SK-N-SH (cell line): ENCODE results near the gene FBN1. TPM values are rescaled to one million over a fixed set of nuclear protein-coding genes. Genes with fewer than 3 reads are reported as not detected.

Source experiments
- CTCF ChIA-PET: fragments of 300-600, 350-600 bp; formaldehyde crosslinking; extraction: SDS; loops from one replicate; lab custom pipeline; 2021; lab: Yijun Ruan, JAX
- POLR2A ChIA-PET: fragments of 350-600 bp; sonication (Branson Sonifier 250); formaldehyde crosslinking; extraction: SDS; loops from one replicate; lab custom pipeline; 2020; ENCODE audit warnings: antibody characterized with exemption, inconsistent platforms; lab: Yijun Ruan, JAX
- DNase-seq: peaks from one replicate; pipeline ENCODE4 v3.0.0; 2012
- H2AFZ ChIP-seq: fragments of 200-600 bp; sonication (generic); 2 replicates; pipeline ENCODE4 v1.8.1; 2016; ENCODE audit warnings: antibody characterized with exemption, mild to moderate bottlenecking, low read depth
- H3F3A ChIP-seq: fragments of 200-600 bp; sonication (generic); replicated peaks from 2 replicates; pipeline ENCODE3; 2016; ENCODE audit warnings: antibody characterized with exemption, mild to moderate bottlenecking; ENCODE audit not compliant: insufficient read depth
- H3K27ac ChIP-seq, 2 experiments: fragments of 200-500 bp in 1 of 2; fragments of 200-600 bp in 1 of 2; sonication (Bioruptor generic) in 1 of 2; sonication (generic), shearing (Covaris generic) in 1 of 2; 2 replicates each; pipeline versions ENCODE4 v1.5.1 to v1.6.1; 2014 to 2016; ENCODE audit warnings: low read depth in 2 of 2, inconsistent platforms in 1 of 2, low read length in 1 of 2, mild to moderate bottlenecking in 1 of 2, mixed read lengths in 1 of 2
- H3K27me3 ChIP-seq: fragments of 200-600 bp; sonication (generic), shearing (Covaris generic); 2 replicates; pipeline ENCODE4 v1.6.1; 2016; ENCODE audit warnings: mixed run types; ENCODE audit not compliant: insufficient read depth
- H3K36me3 ChIP-seq, 2 experiments: fragments of 200-500 bp in 1 of 2; fragments of 200-600 bp in 1 of 2; sonication (Bioruptor generic) in 1 of 2; sonication (generic) in 1 of 2; replicated peaks in 1 of 2; 2 replicates each; pipeline versions ENCODE3 to v1.5.1; 2014 to 2016; ENCODE audit warnings: low read length in 1 of 2, mild to moderate bottlenecking in 1 of 2; ENCODE audit not compliant: insufficient read depth in 2 of 2, control insufficient read depth in 1 of 2
- H3K4me1 ChIP-seq, 2 experiments: fragments of 200-500 bp in 1 of 2; fragments of 200-600 bp in 1 of 2; sonication (Bioruptor generic) in 1 of 2; sonication (generic), shearing (Covaris generic) in 1 of 2; 2 replicates each; pipeline versions ENCODE4 v1.5.1 to v1.6.1; 2014 to 2016; ENCODE audit warnings: low read depth in 1 of 2, low read length in 1 of 2, mixed run types in 1 of 2; ENCODE audit not compliant: insufficient read depth in 2 of 2, control insufficient read depth in 1 of 2
- H3K4me2 ChIP-seq: fragments of 200-600 bp; sonication (generic), shearing (Covaris generic); 2 replicates; pipeline ENCODE4 v1.6.1; 2017; ENCODE audit warnings: mixed run types
- H3K4me3 ChIP-seq, 2 experiments: fragments of 200-500 bp in 1 of 2; fragments of 200-600 bp in 1 of 2; sonication (Bioruptor generic) in 1 of 2; sonication (generic), shearing (Covaris generic) in 1 of 2; 2 replicates each; pipeline versions ENCODE4 v1.5.1 to v1.8.1; 2014 to 2016; ENCODE audit warnings: low read depth in 2 of 2, inconsistent platforms in 1 of 2, low read length in 1 of 2, mild to moderate bottlenecking in 1 of 2, mixed read lengths in 1 of 2, moderate library complexity in 1 of 2
- H3K79me2 ChIP-seq: fragments of 200-600 bp; sonication (generic); 2 replicates; pipeline ENCODE4 v1.8.1; 2017; ENCODE audit warnings: mild to moderate bottlenecking; ENCODE audit not compliant: insufficient read depth
- H3K9ac ChIP-seq: fragments of 200-600 bp; sonication (generic); 2 replicates; pipeline ENCODE4 v1.6.1; 2017; ENCODE audit warnings: mixed run types
- H3K9me2 ChIP-seq: fragments of 200-600 bp; sonication (generic); 2 replicates; pipeline ENCODE4 v1.6.1; 2017; ENCODE audit warnings: mixed run types
- H3K9me3 ChIP-seq: fragments of 200-600 bp; sonication (generic); 2 replicates; pipeline ENCODE4 v1.6.1; 2017; ENCODE audit warnings: mixed run types, mild to moderate bottlenecking, moderate library complexity
- H4K20me1 ChIP-seq: fragments of 200-600 bp; sonication (generic); 2 replicates; pipeline ENCODE4 v1.6.1; 2017; ENCODE audit warnings: mild to moderate bottlenecking, mixed run types; ENCODE audit not compliant: insufficient read depth
- CHD2 ChIP-seq: fragments of 150-350 bp; IDR thresholded peaks from 2 replicates; pipeline ENCODE4 v1.6.1; 2018; ENCODE audit warnings: low read length; ENCODE audit not compliant: partially characterized antibody
- CTCF ChIP-seq: fragments of 200-600 bp; sonication (generic); IDR thresholded peaks from 2 replicates; pipeline ENCODE4 v1.6.1; 2017; ENCODE audit warnings: antibody characterized with exemption, mild to moderate bottlenecking, moderate library complexity
- ELF1 ChIP-seq: IDR thresholded peaks from 2 replicates; pipeline ENCODE4 v1.4.0; 2012
- EP300 ChIP-seq, 2 experiments: IDR thresholded peaks; 2 replicates each; pipeline versions ENCODE4 v1.4.0 to v1.6.1; 2012; ENCODE audit warnings: borderline replicate concordance in 1 of 2, low read depth in 1 of 2, low read length in 1 of 2
- EZH2phosphoT487 ChIP-seq: fragments of 200-600 bp; sonication (generic); IDR thresholded peaks from 2 replicates; pipeline ENCODE4 v1.6.1; 2017; ENCODE audit warnings: low read depth, mixed run types, mild to moderate bottlenecking, antibody characterized with exemption, moderate library complexity, borderline replicate concordance
- FOXM1 ChIP-seq: IDR thresholded peaks from 2 replicates; pipeline ENCODE4 v1.4.0; 2012; ENCODE audit warnings: low read depth, mild to moderate bottlenecking
- IRF3 ChIP-seq: fragments of 150-350 bp; IDR thresholded peaks from 2 replicates; pipeline ENCODE4 v1.6.1; 2016; ENCODE audit warnings: mild to moderate bottlenecking, low read depth, low read length
- MAX ChIP-seq: IDR thresholded peaks from 2 replicates; pipeline ENCODE4 v1.4.0; 2012; ENCODE audit warnings: low read depth
- PBX3 ChIP-seq: IDR thresholded peaks from 2 replicates; pipeline ENCODE4; 2012
- RXRA ChIP-seq: IDR thresholded peaks from 2 replicates; pipeline ENCODE4 v1.4.0; 2012; ENCODE audit warnings: low read depth, mild to moderate bottlenecking, borderline replicate concordance
- TCF12 ChIP-seq: IDR thresholded peaks from 2 replicates; pipeline ENCODE4 v1.4.0; 2012
- USF2 ChIP-seq: fragments of 150-350 bp; IDR thresholded peaks from 2 replicates; pipeline ENCODE4 v1.6.1; 2017; ENCODE audit warnings: antibody characterized with exemption, low read length, low read depth, borderline replicate concordance
- YY1 ChIP-seq: IDR thresholded peaks from 2 replicates; pipeline ENCODE4 v1.4.0; 2012; ENCODE audit warnings: low read depth, mild to moderate bottlenecking
- WGBS: methylation state at CpG from one replicate; pipeline ENCODE4 v1.1.6; 2017; ENCODE audit warnings: low lambda C conversion rate; 5-methylcytosine and 5-hydroxymethylcytosine counted together
- polyA plus RNA-seq, 3 experiments: library from polyadenylated mRNA; depleted of rRNA; stranded (reverse); fragments of >200 nt; gene quantifications; 2 replicates each; pipeline ENCODE4 v1.2.3, GENCODE V29; 2012

FBN1 gene
- polyA plus RNA-seq, 1 of the 3 experiments (the other 2 are of a cell fraction): 248 TPM

- CTCF ChIA-PET: interaction anchor here (0.7 to 0.8 kb wide), 2 partner anchors 38 to 80 kb away, joined by 3 read pairs; no protein-coding TSS in a partner anchor
- H3K4me2 ChIP-seq: no peak overlapping the region
- POLR2A ChIA-PET: no interaction called here
- DNase-seq: no peak
- no peaks in the 10 kb centered on the region for H3K9me3 ChIP-seq
- TF ChIP-seq YY1: no peak
- no peak for TF ChIP-seq EP300 (IDR thresholded peaks at IDR 0.05; ENCODE audit: borderline replicate concordance in 1 of 2, low read depth in 1 of 2, low read length in 1 of 2)
- no peak for TF ChIP-seq CTCF
- TF ChIP-seq CHD2: no peak
- no peak for TF ChIP-seq ELF1
- no peak for TF ChIP-seq TCF12
- TF ChIP-seq EZH2phosphoT487: no peak
- TF ChIP-seq FOXM1: no peak
- TF ChIP-seq PBX3: no peak
- TF ChIP-seq IRF3: no peak
- TF ChIP-seq USF2: no peak
- no peak for TF ChIP-seq RXRA
- no peak for TF ChIP-seq MAX
- H3K9me2 ChIP-seq: no peaks in the 10 kb centered on the region
- H2AFZ ChIP-seq: no peak overlapping the region
- no peaks in the 10 kb centered on the region for H3K27me3 ChIP-seq
- no peaks in the 10 kb centered on the region for H3K79me2 ChIP-seq
- 91% methylated on average over 4 of the region's 4 CpGs for WGBS
- no peaks in the 10 kb centered on the region for H3F3A ChIP-seq
- H3K4me1 ChIP-seq: no peaks in the 10 kb centered on the region; a peak in 1 of 4 replicates
- H3K36me3 ChIP-seq: no peaks in the 10 kb centered on the region
- no peaks in the 10 kb centered on the region for H4K20me1 ChIP-seq
- H3K27ac ChIP-seq: no peak overlapping the region
- H3K9ac ChIP-seq: no peak overlapping the region
- no peak overlapping the region for H3K4me3 ChIP-seq
These were observed 278.8 kb downstream of the FBN1 start for GRCh38 chr15:48366584-48367312.
